HEK293 (cell line): ENCODE data around the gene PTPRK.

Source experiments
- CTCF ChIA-PET: fragments of 350-600 bp; formaldehyde crosslinking; extraction: SDS; loops from one replicate; lab custom pipeline; 2021; ENCODE audit warnings: antibody characterized with exemption; lab: Yijun Ruan, JAX
- POLR2A ChIA-PET: fragments of 300-600 bp; formaldehyde crosslinking; extraction: SDS; loops from one replicate; lab custom pipeline; 2020; ENCODE audit warnings: antibody characterized with exemption, inconsistent platforms; lab: Yijun Ruan, JAX
- H3K27ac ChIP-seq: fragments of 200-500 bp; sonication (Bioruptor generic); 2 replicates; pipeline ENCODE4 v1.5.1; 2014; ENCODE audit warnings: low read depth, low read length, control low read depth, inconsistent platforms; ENCODE audit errors: extremely low read depth
- H3K36me3 ChIP-seq, 2 experiments: fragments of 200-500 bp in 1 of 2; sonication (Bioruptor generic) in 1 of 2; 1 replicate in 1 of 2; 2 replicates in 1 of 2; pipeline ENCODE4 v1.5.1; 2014 to 2017; ENCODE audit warnings: inconsistent platforms in 2 of 2, low read length in 2 of 2; ENCODE audit not compliant: control insufficient read depth in 2 of 2, insufficient read depth in 1 of 2
- H3K4me1 ChIP-seq: fragments of 200-500 bp; sonication (Bioruptor generic); 2 replicates; pipeline ENCODE4 v1.5.1; 2014; ENCODE audit warnings: mild to moderate bottlenecking, low read length, inconsistent platforms; ENCODE audit not compliant: control insufficient read depth, insufficient read depth
- H3K4me3 ChIP-seq: 2 replicates; pipeline ENCODE4 v1.5.1; 2011; ENCODE audit warnings: low read depth, mild to moderate bottlenecking, control low read depth, low read length, moderate library complexity
- H3K9me3 ChIP-seq: fragments of 200-500 bp; sonication (Bioruptor generic); 2 replicates; pipeline ENCODE4 v1.5.1; 2014; ENCODE audit warnings: low read depth, low read length, inconsistent platforms; ENCODE audit not compliant: control insufficient read depth, insufficient read depth
- HOXC10 ChIP-seq: sonication (generic); formaldehyde crosslinking; IDR thresholded peaks from 2 replicates; pipeline ENCODE4 v1.8.1; 2023; ENCODE audit warnings: mild to moderate bottlenecking, missing genetic modification reagents
- KLF1 ChIP-seq: fragments of 450-650 bp; formaldehyde crosslinking; IDR thresholded peaks from 2 replicates; pipeline ENCODE4 v1.5.1; 2016; ENCODE audit warnings: missing biosample characterization, missing genetic modification characterization
- MYNN ChIP-seq: fragments of 450-650 bp; formaldehyde crosslinking; IDR thresholded peaks from 2 replicates; pipeline ENCODE4 v1.5.1; 2016; ENCODE audit warnings: missing biosample characterization, missing genetic modification characterization, borderline replicate concordance
- PBX3 ChIP-seq: sonication (generic); formaldehyde crosslinking; IDR thresholded peaks from 2 replicates; pipeline ENCODE4 v1.8.1; 2022; ENCODE audit warnings: mild to moderate bottlenecking, moderate library complexity, missing genetic modification reagents
- PRDM6 ChIP-seq: fragments of 450-650 bp; formaldehyde crosslinking; IDR thresholded peaks from 2 replicates; pipeline ENCODE4 v1.5.1; 2017; ENCODE audit warnings: missing biosample characterization, missing genetic modification characterization
- REST ChIP-seq: fragments of 450-650 bp; formaldehyde crosslinking; IDR thresholded peaks from 2 replicates; pipeline ENCODE4 v1.5.1; 2016; ENCODE audit warnings: missing biosample characterization, missing genetic modification characterization
- SCRT2 ChIP-seq: fragments of 450-650 bp; formaldehyde crosslinking; IDR thresholded peaks from 2 replicates; pipeline ENCODE4 v1.5.1; 2016; ENCODE audit warnings: missing biosample characterization, missing genetic modification characterization
- TSHZ1 ChIP-seq: fragments of 450-650 bp; formaldehyde crosslinking; IDR thresholded peaks from 2 replicates; pipeline ENCODE4 v1.5.1; 2016; ENCODE audit warnings: missing biosample characterization, missing genetic modification characterization, borderline replicate concordance
- ZBTB11 ChIP-seq: fragments of 450-650 bp; formaldehyde crosslinking; conservative IDR thresholded peaks from 2 replicates; pipeline ENCODE4 v1.5.1; 2016; ENCODE audit warnings: low read depth, missing biosample characterization, missing genetic modification characterization
- ZEB2 ChIP-seq: fragments of 450-650 bp; formaldehyde crosslinking; IDR thresholded peaks from 2 replicates; pipeline ENCODE4 v1.5.1; 2016; ENCODE audit warnings: missing biosample characterization, missing genetic modification characterization
- ZNF133 ChIP-seq: fragments of 450-650 bp; formaldehyde crosslinking; IDR thresholded peaks from 2 replicates; pipeline ENCODE4 v1.5.1; 2016; ENCODE audit warnings: missing biosample characterization, missing genetic modification characterization
- ZNF155 ChIP-seq: fragments of 450-650 bp; formaldehyde crosslinking; IDR thresholded peaks from 2 replicates; pipeline ENCODE4 v1.5.1; 2016; ENCODE audit warnings: missing biosample characterization, missing genetic modification characterization
- ZNF423 ChIP-seq: fragments of 450-650 bp; formaldehyde crosslinking; IDR thresholded peaks from 2 replicates; pipeline ENCODE4 v1.5.1; 2016; ENCODE audit warnings: missing biosample characterization, missing genetic modification characterization
- ZNF529 ChIP-seq: fragments of 450-650 bp; formaldehyde crosslinking; IDR thresholded peaks from 2 replicates; pipeline ENCODE4 v1.5.1; 2017; ENCODE audit warnings: missing genetic modification characterization, missing biosample characterization; ENCODE audit not compliant: insufficient replicate concordance
- ZNF549 ChIP-seq: fragments of 450-650 bp; IDR thresholded peaks from 2 replicates; pipeline ENCODE4 v1.5.1; 2018; ENCODE audit warnings: missing biosample characterization, missing genetic modification characterization, mild to moderate bottlenecking, inconsistent platforms, moderate library complexity
- ZNF596 ChIP-seq: fragments of 450-650 bp; IDR thresholded peaks from 2 replicates; pipeline ENCODE4 v1.5.0; 2018; ENCODE audit warnings: missing biosample characterization, mild to moderate bottlenecking, missing genetic modification characterization, moderate library complexity
- ZNF626 ChIP-seq: fragments of 450-650 bp; sonication (Bioruptor Pico); formaldehyde crosslinking; IDR thresholded peaks from 2 replicates; pipeline ENCODE4 v1.5.1; 2018; ENCODE audit warnings: missing biosample characterization, missing genetic modification characterization, inconsistent platforms
- ZNF768 ChIP-seq: fragments of 450-650 bp; formaldehyde crosslinking; IDR thresholded peaks from 2 replicates; pipeline ENCODE4 v1.5.1; 2018; ENCODE audit warnings: missing biosample characterization, mild to moderate bottlenecking, missing genetic modification characterization

PTPRK gene

GRCh38 chr6:128062882-128063603 lies 457.4 kb downstream of the PTPRK start (continued):
- TF ChIP-seq TSHZ1 (tag by site-specific recombination) (no peak), ZNF549 (tag by site-specific recombination) (no peak), ZNF768 (tag by site-specific recombination) (no peak), ZNF133 (tag by site-specific recombination) (no peak), REST (tag by site-specific recombination) (no peak), ZNF596 (tag by site-specific recombination) (no peak), MYNN (tag by site-specific recombination) (no peak)

- ChIA-PET CTCF (no interaction called here), POLR2A (no interaction called here)
- Histone ChIP-seq H3K9me3 (no peaks in the 10 kb centered on the region), H3K4me3 (no peak overlapping the region), H3K27ac (no peak overlapping the region), H3K4me1 (no peaks in the 10 kb centered on the region), H3K36me3 (no peaks in the 10 kb centered on the region; a peak in 1 of 3 replicates)
- TF ChIP-seq HOXC10 (no peak), ZNF529 (no peak), SCRT2 (tag by site-specific recombination) (no peak), ZNF155 (no peak), ZNF596 (tag by site-specific recombination) (no peak), ZEB2 (tag by site-specific recombination) (no peak), ZBTB11 (tag by site-specific recombination) (no peak), ZNF423 (tag by site-specific recombination) (no peak), ZNF626 (tag by site-specific recombination) (no peak), PRDM6 (tag by site-specific recombination) (no peak), PBX3 (CRISPR knock-in tag) (no peak), ZNF768 (tag by site-specific recombination) (no peak), KLF1 (tag by site-specific recombination) (no peak)
Measured at GRCh38 chr6:128057946-128058345, 462.5 kb downstream of the PTPRK start.
